Fibroblast of skin of right quadriceps (primary cell): ENCODE results near the gene SERPINE1.

Experiments
- DNase-seq: peaks from one replicate; pipeline ENCODE4 v3.0.0-alpha.2; 2013

The SERPINE1 gene

GRCh38 chr7:101159696-101160674 lies 33.1 kb downstream of the SERPINE1 start:
- peak; percentile 52 for DNase-seq

GRCh38 chr7:101160910-101161309 lies 34.0 kb downstream of the SERPINE1 start:
- no peak for DNase-seq

GRCh38 chr7:101161692-101162471 lies 35.0 kb downstream of the SERPINE1 start:
- no peak for DNase-seq

- DNase-seq: peak; percentile 55
Observed at GRCh38 chr7:101162551-101163278, 35.8 kb downstream of the SERPINE1 start.

GRCh38 chr7:101163279-101164070 lies 36.6 kb downstream of the SERPINE1 start:
- no peak for DNase-seq

GRCh38 chr7:101164071-101164840 lies 37.4 kb downstream of the SERPINE1 start:
- peak; percentile 53 for DNase-seq

GRCh38 chr7:101165075-101165957 lies 38.4 kb downstream of the SERPINE1 start, which contains the start of gene VGF:
VGF (minus strand) TSS chr7:101165569; CDS start chr7:101164843, 726 bp downstream.
- DNase-seq: peak; percentile 95

- DNase-seq: no peak
Observed at GRCh38 chr7:101165958-101166647, 39.2 kb downstream of the SERPINE1 start.

- no peak for DNase-seq
Observed at GRCh38 chr7:101166648-101166908, 39.7 kb downstream of the SERPINE1 start.

- DNase-seq: peak; percentile 81
Observed at GRCh38 chr7:101166909-101167644, 40.2 kb downstream of the SERPINE1 start.

- no peak for DNase-seq
Observed at GRCh38 chr7:101167645-101168411, 40.9 kb downstream of the SERPINE1 start.

- DNase-seq: no peak
Observed at GRCh38 chr7:101168412-101169049, 41.6 kb downstream of the SERPINE1 start.

- no peak for DNase-seq
Observed at GRCh38 chr7:101169110-101169837, 42.4 kb downstream of the SERPINE1 start.

GRCh38 chr7:101169838-101170551 lies 43.1 kb downstream of the SERPINE1 start:
- DNase-seq: peak; percentile 51

- no peak for DNase-seq
Observed at GRCh38 chr7:101170617-101171441, 43.9 kb downstream of the SERPINE1 start.
